HG02610 (cell line): ENCODE results near the gene USP49.
"Not testable (repeated sequence)": the region's sequence is repeated elsewhere in the genome, so short reads cannot be mapped to it uniquely, and the experiment has no call there.

Source experiments
- ATAC-seq: cut with Tn5 transposase; IDR thresholded peaks from one replicate; pipeline ENCODE4 v1.9.1; 2021; ENCODE audit warnings: mild to moderate bottlenecking, moderate library complexity; ENCODE audit not compliant: unreplicated experiment

Gene USP49

DNA sequence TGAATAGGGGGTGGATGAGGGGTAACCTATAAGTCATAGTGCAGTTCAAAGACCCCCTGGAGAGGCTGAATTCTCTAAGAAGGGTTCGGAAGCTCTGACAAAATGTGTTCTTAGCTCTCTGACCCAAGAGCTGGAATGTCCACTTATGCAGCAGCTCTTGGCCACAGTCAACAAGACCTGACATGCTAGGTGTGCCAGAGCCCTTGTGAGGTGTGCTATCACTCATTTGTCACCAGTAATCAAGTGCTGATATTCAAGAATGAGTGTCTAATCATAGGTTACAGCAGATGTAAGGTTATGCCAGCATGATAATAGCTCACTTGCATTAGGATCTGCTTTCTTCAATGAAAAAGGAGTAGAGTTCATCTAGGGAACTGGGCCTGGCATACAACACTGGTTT lies 79.6 kb downstream of the USP49 start:
- no peak for ATAC-seq

DNA sequence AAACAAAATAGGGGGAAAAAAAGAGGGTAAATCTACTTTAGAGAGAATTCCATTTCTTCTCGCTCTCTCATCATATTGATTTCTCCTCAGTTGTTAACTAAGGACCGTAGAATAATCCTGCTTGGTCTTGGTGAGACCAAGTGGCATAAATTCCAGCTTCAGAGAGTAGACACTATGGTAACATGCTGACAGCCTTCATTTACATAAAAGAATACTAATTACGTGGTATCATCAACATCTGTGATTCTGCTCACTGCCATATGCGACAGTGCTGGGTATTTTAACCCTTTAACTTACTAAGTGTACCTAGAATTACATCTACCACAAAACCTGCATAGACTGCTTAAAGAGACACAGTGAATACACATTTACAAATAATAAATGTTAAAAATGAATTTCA lies 80.5 kb downstream of the USP49 start:
- ATAC-seq = no peak

DNA sequence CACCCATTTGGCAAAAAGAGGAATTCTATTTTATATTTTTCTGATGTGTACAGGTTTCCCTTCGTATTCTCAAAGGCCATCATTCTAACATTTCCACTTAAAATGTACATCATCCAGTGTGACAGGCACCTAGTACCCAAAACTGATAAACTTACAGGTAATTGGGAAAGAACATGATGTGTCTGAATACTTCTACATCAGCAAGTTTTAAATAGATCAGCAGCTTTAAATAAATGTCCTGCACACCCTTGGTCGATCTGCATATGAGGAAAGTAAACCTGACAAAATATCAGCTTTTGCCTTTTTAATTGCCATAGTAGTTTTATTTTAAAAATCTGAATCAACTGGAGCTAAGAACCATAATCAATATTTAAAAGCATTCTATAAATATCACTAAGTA lies 81.2 kb downstream of the USP49 start:
- no peak for ATAC-seq

DNA sequence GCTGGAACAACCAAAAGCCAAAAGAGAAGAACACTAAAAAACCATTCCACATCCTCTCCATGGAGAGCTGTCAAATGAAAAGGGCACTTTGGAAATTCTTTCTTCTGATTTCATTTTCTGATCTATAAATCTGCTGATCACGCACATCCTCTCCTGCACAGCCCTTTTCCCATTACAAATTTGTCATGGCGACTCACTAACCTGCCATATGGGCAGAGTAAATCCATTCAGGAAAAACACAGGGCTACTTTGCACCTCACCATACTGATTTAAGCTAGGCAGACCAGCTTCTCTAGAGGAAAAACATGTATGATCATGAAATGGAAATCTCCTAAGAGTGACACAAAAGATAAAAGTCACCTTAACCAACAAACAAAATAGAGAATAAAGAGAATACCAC lies 81.7 kb downstream of the USP49 start:
- no peak for ATAC-seq

- not testable (repeated sequence) for ATAC-seq
Observed at GRCh38 chr6:41811946-41812345, 83.2 kb downstream of the USP49 start.

GRCh38 chr6:41811095-41811494 lies 84.1 kb downstream of the USP49 start:
- ATAC-seq = no peak

DNA sequence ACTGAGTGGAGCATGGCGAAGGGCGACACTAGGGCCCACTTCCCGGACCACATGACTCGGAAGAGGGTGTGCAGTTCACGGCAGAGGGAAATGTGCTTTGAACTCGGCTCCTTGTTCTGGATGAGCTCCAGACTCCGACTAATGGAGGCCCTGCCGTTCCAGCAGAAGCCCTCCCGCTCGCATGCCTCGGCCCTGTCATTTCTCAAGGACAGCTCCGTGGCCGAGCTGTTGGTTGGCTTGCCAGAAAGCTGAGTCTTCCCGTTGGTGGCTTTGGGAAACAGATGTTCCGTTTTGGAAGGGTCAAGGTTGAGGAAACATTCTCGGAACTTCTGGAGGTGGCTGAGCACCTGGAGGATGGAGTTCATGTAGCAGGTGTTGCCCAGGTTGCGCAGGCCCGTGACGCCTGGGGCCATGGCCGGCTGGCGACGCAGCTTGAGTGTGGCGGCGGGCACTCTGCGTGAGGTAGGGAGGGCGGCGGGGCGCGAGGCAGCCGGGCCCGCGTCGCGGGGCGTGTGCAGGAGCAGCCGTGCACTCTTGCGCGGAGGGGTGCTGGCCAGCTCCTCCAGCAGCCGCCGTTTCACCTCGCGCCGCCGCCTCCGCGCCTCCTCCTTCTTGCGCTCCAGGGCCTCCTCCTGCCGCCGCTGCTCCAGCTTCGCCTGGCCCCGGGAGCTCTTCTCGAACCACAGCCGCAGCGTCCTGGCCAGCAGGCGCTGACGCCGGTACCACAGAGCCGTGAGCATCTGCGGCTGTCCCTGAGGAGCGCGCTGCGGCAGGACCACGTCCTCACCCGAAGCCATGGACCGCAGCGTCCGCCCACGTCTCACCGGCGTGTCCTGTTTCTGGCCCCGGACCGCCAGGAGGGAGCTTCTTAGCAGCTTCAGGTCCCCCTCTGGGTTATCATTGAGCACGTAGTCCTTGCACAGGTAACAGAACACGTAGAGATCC lies 89.1 kb downstream of the USP49 start:
- no peak for ATAC-seq

DNA sequence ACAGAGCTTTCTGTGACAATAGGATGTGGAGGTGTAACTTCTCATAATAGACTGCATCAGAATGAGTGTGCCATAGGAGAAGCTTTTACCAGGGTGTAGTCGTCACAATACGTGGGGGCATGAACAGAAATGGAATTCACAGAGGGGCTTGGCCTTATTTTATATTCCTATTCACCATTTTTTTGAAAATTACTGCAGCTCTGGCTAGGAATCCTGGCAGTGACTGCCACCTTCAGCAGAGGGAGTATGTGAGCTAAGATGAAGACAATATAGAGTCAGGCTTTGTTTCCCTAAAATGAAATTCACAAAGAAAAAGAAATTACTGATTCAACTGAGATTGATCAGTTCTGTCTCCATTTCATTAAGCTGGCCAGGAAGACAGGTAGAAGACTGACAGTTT lies 93.8 kb downstream of the USP49 start:
- ATAC-seq = no peak

GRCh38 chr6:41799559-41799911 lies 95.6 kb downstream of the USP49 start:
- no peak for ATAC-seq

DNA sequence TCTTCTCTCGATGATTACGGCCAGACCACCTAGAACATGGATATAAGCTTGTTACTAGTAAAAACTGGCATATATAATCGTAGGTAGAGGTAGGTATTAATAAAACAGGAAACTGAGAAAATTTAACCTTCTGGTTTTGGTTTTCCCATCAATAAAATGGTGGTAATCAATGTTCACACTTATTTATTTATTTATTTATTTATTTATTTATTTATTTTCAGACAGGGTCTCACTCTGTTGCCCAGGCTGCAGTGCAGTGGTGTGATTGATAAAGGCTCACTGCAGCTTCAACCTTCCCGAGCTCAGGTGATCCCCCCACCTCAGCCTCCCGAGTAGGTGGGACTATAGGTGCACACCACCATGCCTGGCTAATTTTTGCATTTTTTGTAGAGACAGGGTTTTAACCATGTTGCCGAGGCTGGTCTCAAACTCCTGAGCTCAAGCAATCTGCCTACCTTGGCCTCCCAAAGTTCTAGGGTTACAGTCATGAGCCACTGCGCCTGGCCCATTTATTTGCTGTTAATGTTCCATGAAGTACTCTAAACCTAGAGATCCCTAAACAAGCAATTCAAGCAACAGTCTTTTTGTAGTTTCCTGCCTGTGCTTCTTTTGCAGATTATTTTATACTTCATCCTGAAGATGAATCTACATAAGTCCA lies 96.1 kb downstream of the USP49 start:
- ATAC-seq = no peak

- ATAC-seq = no peak
Observed at GRCh38 chr6:41796474-41796873, 98.7 kb downstream of the USP49 start.

DNA sequence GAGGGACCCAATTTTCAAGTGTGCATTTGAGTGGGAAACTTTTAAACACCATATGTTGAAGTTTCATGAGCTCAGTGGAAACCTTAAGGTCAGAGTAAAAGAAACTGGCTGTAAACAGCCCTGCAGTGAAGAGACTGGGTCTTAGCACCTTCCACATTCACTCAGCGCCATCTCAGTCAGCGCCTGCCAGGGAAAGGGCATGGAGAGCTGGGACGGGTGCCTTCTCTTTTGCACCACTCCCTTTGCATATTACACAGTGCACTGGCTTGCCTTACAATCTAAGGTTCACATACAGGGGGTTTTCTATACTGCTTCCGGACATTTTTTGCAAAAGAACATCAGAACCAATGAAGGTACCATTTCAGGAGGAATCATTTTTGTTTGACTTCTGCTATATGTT lies 103.2 kb downstream of the USP49 start:
- no peak for ATAC-seq

DNA sequence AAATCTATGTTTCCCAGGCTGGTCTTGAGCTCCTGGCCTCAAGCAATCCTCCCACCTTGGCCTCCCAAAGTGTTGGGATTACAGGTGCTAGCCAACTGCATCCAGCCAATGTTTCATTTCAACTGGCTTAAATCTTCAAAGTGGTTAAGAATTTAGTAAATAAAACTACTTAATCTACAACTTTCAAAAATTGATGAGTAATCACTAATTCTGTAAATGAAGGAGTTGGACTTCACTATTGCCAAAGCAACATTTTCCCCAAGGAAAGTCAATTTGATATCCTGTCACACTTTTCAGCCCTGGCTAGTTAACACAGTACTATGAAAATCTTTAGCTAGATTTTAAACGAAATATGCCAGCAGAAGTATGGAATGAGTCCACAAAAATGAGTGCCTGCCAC lies 103.9 kb downstream of the USP49 start:
- no peak for ATAC-seq

DNA sequence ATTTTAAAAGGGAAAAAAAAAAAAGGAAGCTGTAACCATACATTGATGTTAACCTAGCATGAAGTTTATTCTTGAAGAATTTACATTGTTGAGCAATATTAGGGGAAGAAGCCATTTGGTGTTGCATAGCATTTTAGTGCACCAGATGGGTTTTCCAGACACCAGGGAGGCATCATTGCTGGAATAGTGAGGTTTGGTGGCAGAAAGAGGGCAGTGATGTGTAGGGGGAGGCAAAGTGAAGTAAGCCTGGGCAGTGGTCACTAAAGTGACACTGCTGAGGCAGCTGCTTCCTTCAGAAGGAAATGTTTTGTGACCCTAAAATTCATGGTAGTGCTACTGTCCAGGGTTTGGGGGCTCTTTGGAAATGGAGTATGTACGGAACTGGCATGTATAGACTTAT lies 105.1 kb downstream of the USP49 start:
- no peak for ATAC-seq

- no peak for ATAC-seq
Observed at GRCh38 chr6:41789390-41789724, 105.8 kb downstream of the USP49 start.

GRCh38 chr6:41787219-41787917 lies 107.8 kb downstream of the USP49 start, which contains the start of gene TOMM6:
TOMM6 (plus strand) TSS chr6:41787694; CDS start chr6:41787698, 4 bp downstream.
- ATAC-seq = peak; percentile 81

DNA sequence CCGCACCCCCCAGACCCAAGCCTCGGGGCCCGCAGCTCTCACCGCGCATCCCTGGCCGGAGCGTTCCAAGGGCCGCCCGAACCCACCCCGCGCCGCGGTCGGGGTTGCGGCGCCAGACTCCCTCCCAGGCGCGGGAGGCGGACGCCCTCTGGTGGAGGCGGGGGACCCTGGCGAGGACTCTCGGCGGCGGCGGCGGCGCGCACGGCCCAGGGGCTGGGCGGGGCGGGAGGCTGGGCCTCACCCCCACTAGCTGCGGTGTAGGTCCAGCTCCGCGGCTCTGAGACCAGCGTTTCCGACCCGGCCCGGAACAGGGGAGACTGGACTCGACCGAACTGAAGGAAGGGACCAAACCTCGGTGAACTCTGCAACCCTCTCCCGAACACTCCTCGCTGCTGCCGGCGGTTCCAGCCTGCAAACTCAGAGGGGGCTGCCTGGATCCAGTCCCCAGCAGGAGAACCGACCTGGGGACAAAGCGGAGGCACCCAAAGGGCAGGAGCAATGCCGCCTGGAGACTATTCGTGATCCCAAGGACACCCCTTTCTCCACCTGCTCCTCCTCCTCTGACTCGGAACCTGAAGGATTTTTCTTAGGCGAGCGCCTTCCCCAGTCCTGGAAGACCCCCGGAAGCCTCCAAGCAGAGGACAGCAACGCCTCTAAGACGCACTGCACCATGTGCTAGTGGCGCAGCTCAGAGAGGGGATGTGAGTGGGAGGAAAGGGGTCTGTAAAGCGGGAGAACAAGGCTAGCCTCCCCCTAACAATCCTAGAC lies 108.5 kb downstream of the USP49 start:
- peak; percentile 57 for ATAC-seq

DNA sequence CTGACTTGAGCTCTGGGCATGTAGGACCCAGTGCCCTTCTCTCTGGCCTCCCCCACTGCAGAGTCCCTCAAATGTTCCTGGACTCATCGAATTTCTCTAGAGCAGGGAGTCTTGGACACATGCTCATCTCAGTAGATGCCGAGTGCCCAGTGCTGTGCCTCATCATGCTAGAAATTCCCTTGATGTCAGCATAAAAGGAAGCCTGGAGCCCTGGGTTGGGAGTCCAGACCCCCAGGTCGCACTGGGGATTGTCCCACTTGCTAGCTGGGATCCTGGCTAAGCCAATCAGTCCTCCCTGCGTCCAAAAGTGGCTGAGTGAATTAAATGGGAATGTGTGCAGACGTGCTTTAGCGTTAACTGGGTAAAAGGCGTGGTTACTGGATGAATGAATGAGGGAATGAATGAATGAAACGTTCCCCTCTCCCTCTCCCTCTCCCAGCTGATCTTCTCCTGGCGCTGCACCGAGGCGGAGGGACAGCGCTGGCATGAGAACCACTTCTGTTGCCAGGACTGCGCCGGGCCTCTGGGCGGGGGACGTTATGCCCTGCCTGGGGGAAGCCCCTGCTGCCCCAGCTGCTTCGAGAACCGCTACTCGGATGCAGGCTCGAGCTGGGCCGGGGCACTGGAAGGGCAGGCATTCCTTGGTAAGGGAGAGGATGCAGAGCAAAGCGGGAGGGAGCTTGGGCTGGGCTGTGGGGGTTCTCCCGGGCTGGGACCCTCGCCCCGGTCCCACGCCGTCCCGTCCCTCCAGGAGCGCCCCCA lies 109.3 kb downstream of the USP49 start:
- ATAC-seq = peak; percentile 3

DNA sequence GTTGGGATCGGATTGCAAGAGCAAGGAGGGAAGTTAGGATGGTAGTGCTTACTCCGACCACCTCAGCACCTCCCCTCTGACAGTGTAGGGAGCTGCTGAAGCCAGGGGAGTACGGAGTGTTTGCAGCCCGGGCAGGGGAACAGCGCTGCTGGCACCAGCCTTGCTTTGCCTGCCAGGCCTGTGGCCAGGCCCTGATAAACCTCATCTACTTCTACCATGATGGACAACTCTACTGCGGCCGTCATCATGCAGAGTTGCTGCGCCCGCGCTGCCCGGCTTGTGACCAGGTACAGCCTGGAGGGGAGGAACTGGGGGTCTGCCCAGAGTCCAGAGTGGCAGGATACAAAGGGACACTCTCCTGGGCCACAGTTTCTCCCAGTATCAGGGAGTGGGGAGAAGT lies 109.9 kb downstream of the USP49 start:
- ATAC-seq = no peak

DNA sequence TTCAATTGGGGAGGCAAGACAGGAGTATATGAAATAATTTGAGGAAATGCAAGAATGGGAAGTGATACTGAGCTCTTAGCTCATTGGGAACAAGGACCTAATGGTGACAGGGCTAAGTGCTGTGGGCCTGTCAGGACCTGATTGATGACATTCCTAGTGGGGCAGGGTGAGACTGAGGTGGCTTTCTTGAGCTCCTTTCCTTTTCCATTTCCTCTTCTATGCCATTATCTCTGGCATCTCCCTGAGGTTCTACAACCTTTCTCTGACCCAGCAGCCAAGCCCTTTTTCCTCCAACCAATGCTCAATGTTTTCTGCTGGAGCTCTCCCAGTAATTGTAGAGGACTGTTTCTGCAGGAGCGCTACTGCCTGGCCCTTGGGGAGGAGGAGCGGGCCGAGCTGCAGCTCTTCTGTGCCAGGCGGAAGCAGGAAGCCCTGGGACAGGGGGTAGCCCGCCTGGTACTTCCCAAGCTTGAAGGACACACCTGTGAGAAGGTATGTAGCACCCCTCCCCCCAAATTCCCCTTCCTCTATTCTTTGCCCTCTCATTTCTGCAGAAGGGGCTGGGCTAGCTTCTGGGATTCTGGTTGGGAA lies 110.5 kb downstream of the USP49 start:
- ATAC-seq = no peak
